HEK293 (cell line): ENCODE data around the gene COL19A1.

Source experiments
- CTCF ChIA-PET: fragments of 350-600 bp; formaldehyde crosslinking; extraction: SDS; loops from one replicate; lab custom pipeline; 2021; ENCODE audit warnings: antibody characterized with exemption; lab: Yijun Ruan, JAX
- POLR2A ChIA-PET: fragments of 300-600 bp; formaldehyde crosslinking; extraction: SDS; loops from one replicate; lab custom pipeline; 2020; ENCODE audit warnings: antibody characterized with exemption, inconsistent platforms; lab: Yijun Ruan, JAX
- H3K27ac ChIP-seq: fragments of 200-500 bp; sonication (Bioruptor generic); 2 replicates; pipeline ENCODE4 v1.5.1; 2014; ENCODE audit warnings: low read depth, low read length, control low read depth, inconsistent platforms; ENCODE audit errors: extremely low read depth
- H3K36me3 ChIP-seq, 2 experiments: fragments of 200-500 bp in 1 of 2; sonication (Bioruptor generic) in 1 of 2; 1 replicate in 1 of 2; 2 replicates in 1 of 2; pipeline ENCODE4 v1.5.1; 2014 to 2017; ENCODE audit warnings: inconsistent platforms in 2 of 2, low read length in 2 of 2; ENCODE audit not compliant: control insufficient read depth in 2 of 2, insufficient read depth in 1 of 2
- H3K4me1 ChIP-seq: fragments of 200-500 bp; sonication (Bioruptor generic); 2 replicates; pipeline ENCODE4 v1.5.1; 2014; ENCODE audit warnings: mild to moderate bottlenecking, low read length, inconsistent platforms; ENCODE audit not compliant: control insufficient read depth, insufficient read depth
- H3K4me3 ChIP-seq: 2 replicates; pipeline ENCODE4 v1.5.1; 2011; ENCODE audit warnings: low read depth, mild to moderate bottlenecking, control low read depth, low read length, moderate library complexity
- H3K9me3 ChIP-seq: fragments of 200-500 bp; sonication (Bioruptor generic); 2 replicates; pipeline ENCODE4 v1.5.1; 2014; ENCODE audit warnings: low read depth, low read length, inconsistent platforms; ENCODE audit not compliant: control insufficient read depth, insufficient read depth
- FEZF1 ChIP-seq: fragments of 450-650 bp; formaldehyde crosslinking; IDR thresholded peaks from 2 replicates; pipeline ENCODE4 v1.5.1; 2016; ENCODE audit warnings: missing biosample characterization, missing genetic modification characterization
- MZF1 ChIP-seq: fragments of 450-650 bp; formaldehyde crosslinking; IDR thresholded peaks from 2 replicates; pipeline ENCODE4 v1.5.1; 2017; ENCODE audit warnings: missing biosample characterization, missing genetic modification characterization, borderline replicate concordance
- RBAK ChIP-seq: fragments of 450-650 bp; formaldehyde crosslinking; IDR thresholded peaks from 2 replicates; pipeline ENCODE4 v1.5.1; 2016; ENCODE audit warnings: missing biosample characterization, missing genetic modification characterization
- TRIM28 ChIP-seq: IDR thresholded peaks from 2 replicates; pipeline ENCODE4 v1.6.1; 2011; ENCODE audit warnings: low read length, control low read depth, borderline replicate concordance
- ZBTB17 ChIP-seq: fragments of 450-650 bp; formaldehyde crosslinking; IDR thresholded peaks from 2 replicates; pipeline ENCODE4 v1.5.1; 2016; ENCODE audit warnings: missing biosample characterization, missing genetic modification characterization
- ZBTB48 ChIP-seq: fragments of 450-650 bp; formaldehyde crosslinking; IDR thresholded peaks from 2 replicates; pipeline ENCODE4 v1.5.1; 2016; ENCODE audit warnings: missing biosample characterization, missing genetic modification characterization
- ZNF10 ChIP-seq: fragments of 450-650 bp; formaldehyde crosslinking; IDR thresholded peaks from 2 replicates; pipeline ENCODE4 v1.5.1; 2017; ENCODE audit warnings: missing biosample characterization, missing genetic modification characterization
- ZNF24 ChIP-seq: fragments of 450-650 bp; formaldehyde crosslinking; IDR thresholded peaks from 2 replicates; pipeline ENCODE4 v1.5.1; 2016; ENCODE audit warnings: missing biosample characterization, missing genetic modification characterization
- ZNF274 ChIP-seq, 2 experiments: fragments of 200-500 bp in 1 of 2; fragments of 450-650 bp in 1 of 2; sonication (Bioruptor generic) in 1 of 2; formaldehyde crosslinking in 1 of 2; IDR thresholded peaks; 2 replicates each; pipeline versions ENCODE4 v1.5.1 to v1.6.1; 2014 to 2016; ENCODE audit warnings: borderline replicate concordance in 1 of 2, inconsistent platforms in 1 of 2, low read length in 1 of 2, missing biosample characterization in 1 of 2, missing genetic modification characterization in 1 of 2
- ZNF335 ChIP-seq: fragments of 450-650 bp; formaldehyde crosslinking; conservative IDR thresholded peaks from 2 replicates; pipeline ENCODE4 v1.5.1; 2016; ENCODE audit warnings: missing biosample characterization, missing genetic modification characterization
- ZNF366 ChIP-seq: fragments of 450-650 bp; formaldehyde crosslinking; conservative IDR thresholded peaks from 2 replicates; pipeline ENCODE4 v1.5.1; 2016; ENCODE audit warnings: missing biosample characterization, missing genetic modification characterization
- ZNF37A ChIP-seq: fragments of 450-650 bp; IDR thresholded peaks from 2 replicates; pipeline ENCODE4 v1.5.1; 2018; ENCODE audit warnings: missing biosample characterization, missing genetic modification characterization
- ZNF426 ChIP-seq: fragments of 450-650 bp; formaldehyde crosslinking; IDR thresholded peaks from 2 replicates; pipeline ENCODE4 v1.5.1; 2017; ENCODE audit warnings: missing biosample characterization, missing genetic modification characterization, mild to moderate bottlenecking, inconsistent platforms, moderate library complexity
- ZNF571 ChIP-seq: fragments of 450-650 bp; formaldehyde crosslinking; IDR thresholded peaks from 2 replicates; pipeline ENCODE4 v1.5.0; 2017; ENCODE audit warnings: missing biosample characterization, missing genetic modification characterization
- ZNF600 ChIP-seq: fragments of 450-650 bp; formaldehyde crosslinking; IDR thresholded peaks from 2 replicates; pipeline ENCODE4 v1.5.1; 2016; ENCODE audit warnings: missing biosample characterization, missing genetic modification characterization
- TF ChIP-seq, protein P1 (sequence below): fragments of 450-650 bp; formaldehyde crosslinking; IDR thresholded peaks from 2 replicates; pipeline ENCODE4 v1.5.1; 2016; ENCODE audit warnings: missing biosample characterization, missing genetic modification characterization, borderline replicate concordance
- TF ChIP-seq, protein P2 (sequence below): fragments of 450-650 bp; formaldehyde crosslinking; IDR thresholded peaks from 2 replicates; pipeline ENCODE4 v1.5.1; 2016; ENCODE audit warnings: missing biosample characterization, missing genetic modification characterization
- TF ChIP-seq, protein P3 (sequence below): fragments of 450-650 bp; formaldehyde crosslinking; IDR thresholded peaks from 2 replicates; pipeline ENCODE4 v1.5.1; 2016; ENCODE audit warnings: missing biosample characterization, missing genetic modification characterization
- TF ChIP-seq, protein P4 (sequence below): fragments of 450-650 bp; formaldehyde crosslinking; IDR thresholded peaks from 2 replicates; pipeline ENCODE4 v1.5.1; 2016; ENCODE audit warnings: missing biosample characterization, missing genetic modification characterization, low read depth

Gene COL19A1

DNA sequence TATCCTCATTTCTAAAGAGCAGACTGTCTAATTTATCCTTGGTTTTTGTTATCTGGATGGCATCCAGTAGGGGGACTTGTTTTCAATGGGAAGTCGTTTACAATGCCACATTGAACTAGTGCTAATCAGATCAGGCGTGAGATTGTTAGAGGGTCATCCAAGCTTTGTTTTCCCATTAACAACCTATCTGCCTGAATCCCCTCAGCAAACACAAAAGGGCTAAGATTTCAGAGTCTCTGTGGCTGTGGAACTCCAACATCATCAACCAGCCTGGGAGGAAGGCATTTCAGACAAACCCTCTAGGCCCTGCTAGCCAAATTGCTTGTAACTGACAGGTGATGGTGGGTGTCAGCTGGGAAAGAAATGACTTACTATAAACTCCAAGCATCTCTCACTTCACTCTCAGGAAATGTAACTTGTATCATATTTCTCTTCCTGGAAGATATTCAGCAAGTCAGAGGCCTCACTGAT is 47.7 kb downstream of the COL19A1 start:
- no peak overlapping the region for H3K27ac ChIP-seq
- POLR2A ChIA-PET, result interaction anchor here (0.7 kb wide), 1 partner anchor 82 kb away, joined by 4 read pairs; no protein-coding TSS in a partner anchor
- no peaks in the 10 kb centered on the region for H3K36me3 ChIP-seq
- TF ChIP-seq MZF1 (tag by site-specific recombination) (peak; percentile 32; the same call in 1 of the 2 replicates), ZBTB48 (no peak), TRIM28 (peak; percentile 82), ZBTB17 (tag by site-specific recombination) (0 out of 2 replicates have a peak, but pooled peaks have one; percentile 31), RBAK (tag by site-specific recombination) (no peak), ZNF10 (tag by site-specific recombination) (no peak)
- TF ChIP-seq, protein P1, sequence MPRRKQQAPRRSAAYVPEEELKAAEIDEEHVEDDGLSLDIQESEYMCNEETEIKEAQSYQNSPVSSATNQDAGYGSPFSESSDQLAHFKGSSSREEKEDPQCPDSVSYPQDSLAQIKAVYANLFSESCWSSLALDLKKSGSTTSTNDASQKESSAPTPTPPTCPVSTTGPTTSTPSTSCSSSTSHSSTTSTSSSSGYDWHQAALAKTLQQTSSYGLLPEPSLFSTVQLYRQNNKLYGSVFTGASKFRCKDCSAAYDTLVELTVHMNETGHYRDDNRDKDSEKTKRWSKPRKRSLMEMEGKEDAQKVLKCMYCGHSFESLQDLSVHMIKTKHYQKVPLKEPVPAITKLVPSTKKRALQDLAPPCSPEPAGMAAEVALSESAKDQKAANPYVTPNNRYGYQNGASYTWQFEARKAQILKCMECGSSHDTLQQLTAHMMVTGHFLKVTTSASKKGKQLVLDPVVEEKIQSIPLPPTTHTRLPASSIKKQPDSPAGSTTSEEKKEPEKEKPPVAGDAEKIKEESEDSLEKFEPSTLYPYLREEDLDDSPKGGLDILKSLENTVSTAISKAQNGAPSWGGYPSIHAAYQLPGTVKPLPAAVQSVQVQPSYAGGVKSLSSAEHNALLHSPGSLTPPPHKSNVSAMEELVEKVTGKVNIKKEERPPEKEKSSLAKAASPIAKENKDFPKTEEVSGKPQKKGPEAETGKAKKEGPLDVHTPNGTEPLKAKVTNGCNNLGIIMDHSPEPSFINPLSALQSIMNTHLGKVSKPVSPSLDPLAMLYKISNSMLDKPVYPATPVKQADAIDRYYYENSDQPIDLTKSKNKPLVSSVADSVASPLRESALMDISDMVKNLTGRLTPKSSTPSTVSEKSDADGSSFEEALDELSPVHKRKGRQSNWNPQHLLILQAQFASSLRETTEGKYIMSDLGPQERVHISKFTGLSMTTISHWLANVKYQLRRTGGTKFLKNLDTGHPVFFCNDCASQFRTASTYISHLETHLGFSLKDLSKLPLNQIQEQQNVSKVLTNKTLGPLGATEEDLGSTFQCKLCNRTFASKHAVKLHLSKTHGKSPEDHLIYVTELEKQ (tag by site-specific recombination), result peak; percentile 34; the same call in 1 of the 2 replicates
- TF ChIP-seq, protein P2, sequence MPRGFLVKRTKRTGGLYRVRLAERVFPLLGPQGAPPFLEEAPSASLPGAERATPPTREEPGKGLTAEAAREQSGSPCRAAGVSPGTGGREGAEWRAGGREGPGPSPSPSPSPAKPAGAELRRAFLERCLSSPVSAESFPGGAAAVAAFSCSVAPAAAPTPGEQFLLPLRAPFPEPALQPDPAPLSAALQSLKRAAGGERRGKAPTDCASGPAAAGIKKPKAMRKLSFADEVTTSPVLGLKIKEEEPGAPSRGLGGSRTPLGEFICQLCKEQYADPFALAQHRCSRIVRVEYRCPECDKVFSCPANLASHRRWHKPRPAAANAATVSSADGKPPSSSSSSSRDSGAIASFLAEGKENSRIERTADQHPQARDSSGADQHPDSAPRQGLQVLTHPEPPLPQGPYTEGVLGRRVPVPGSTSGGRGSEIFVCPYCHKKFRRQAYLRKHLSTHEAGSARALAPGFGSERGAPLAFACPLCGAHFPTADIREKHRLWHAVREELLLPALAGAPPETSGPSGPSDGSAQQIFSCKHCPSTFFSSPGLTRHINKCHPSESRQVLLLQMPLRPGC (tag by site-specific recombination), result no peak
- TF ChIP-seq, protein P3, sequence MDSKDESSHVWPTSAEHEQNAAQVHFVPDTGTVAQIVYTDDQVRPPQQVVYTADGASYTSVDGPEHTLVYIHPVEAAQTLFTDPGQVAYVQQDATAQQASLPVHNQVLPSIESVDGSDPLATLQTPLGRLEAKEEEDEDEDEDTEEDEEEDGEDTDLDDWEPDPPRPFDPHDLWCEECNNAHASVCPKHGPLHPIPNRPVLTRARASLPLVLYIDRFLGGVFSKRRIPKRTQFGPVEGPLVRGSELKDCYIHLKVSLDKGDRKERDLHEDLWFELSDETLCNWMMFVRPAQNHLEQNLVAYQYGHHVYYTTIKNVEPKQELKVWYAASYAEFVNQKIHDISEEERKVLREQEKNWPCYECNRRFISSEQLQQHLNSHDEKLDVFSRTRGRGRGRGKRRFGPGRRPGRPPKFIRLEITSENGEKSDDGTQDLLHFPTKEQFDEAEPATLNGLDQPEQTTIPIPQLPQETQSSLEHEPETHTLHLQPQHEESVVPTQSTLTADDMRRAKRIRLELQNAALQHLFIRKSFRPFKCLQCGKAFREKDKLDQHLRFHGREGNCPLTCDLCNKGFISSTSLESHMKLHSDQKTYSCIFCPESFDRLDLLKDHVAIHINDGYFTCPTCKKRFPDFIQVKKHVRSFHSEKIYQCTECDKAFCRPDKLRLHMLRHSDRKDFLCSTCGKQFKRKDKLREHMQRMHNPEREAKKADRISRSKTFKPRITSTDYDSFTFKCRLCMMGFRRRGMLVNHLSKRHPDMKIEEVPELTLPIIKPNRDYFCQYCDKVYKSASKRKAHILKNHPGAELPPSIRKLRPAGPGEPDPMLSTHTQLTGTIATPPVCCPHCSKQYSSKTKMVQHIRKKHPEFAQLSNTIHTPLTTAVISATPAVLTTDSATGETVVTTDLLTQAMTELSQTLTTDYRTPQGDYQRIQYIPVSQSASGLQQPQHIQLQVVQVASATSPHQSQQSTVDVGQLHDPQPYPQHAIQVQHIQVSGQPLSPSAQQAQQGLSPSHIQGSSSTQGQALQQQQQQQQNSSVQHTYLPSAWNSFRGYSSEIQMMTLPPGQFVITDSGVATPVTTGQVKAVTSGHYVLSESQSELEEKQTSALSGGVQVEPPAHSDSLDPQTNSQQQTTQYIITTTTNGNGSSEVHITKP, result no peak
- CTCF ChIA-PET, result interaction anchor here (0.5 to 3.0 kb wide), 8 partner anchors 18 to 1343 kb away, joined by 3 to 14 read pairs (median 4); no protein-coding TSS in a partner anchor
- H3K4me1 ChIP-seq, result peaks cover 3% of the 10 kb centered on the region; the same call in 1 of the 2 replicates
- H3K4me3 ChIP-seq, result no peak overlapping the region
- H3K9me3 ChIP-seq, result no peaks in the 10 kb centered on the region

DNA sequence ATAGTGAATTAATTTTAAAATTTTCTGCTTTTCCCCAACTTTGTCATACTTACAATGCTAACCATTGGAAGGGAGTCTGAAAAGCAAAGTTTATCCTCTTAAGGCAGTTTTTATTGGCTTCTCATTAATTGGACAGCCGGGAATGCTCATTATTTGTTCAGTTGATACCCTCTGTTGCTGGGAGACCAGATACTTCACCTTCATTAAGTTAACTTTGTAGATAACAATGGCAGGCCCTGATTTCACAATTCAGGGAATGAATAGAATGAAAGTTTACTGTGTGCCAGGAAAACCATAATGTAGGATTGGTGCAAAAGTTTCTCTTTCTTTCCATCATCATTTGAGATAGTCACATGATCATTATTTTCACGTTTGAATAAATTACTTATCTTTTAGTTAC is 49.0 kb downstream of the COL19A1 start:
- Histone ChIP-seq H3K4me1 (peaks cover 3% of the 10 kb centered on the region; the same call in 1 of the 2 replicates), H3K36me3 (no peaks in the 10 kb centered on the region), H3K9me3 (no peaks in the 10 kb centered on the region), H3K4me3 (no peak overlapping the region), H3K27ac (no peak overlapping the region)
- TF ChIP-seq ZNF37A (tag by site-specific recombination), result no peak
- peak; percentile 34; the same call in 1 of the 2 replicates for TF ChIP-seq FEZF1
- CTCF ChIA-PET, result interaction anchor here (0.6 to 3.0 kb wide), 3 partner anchors 15 to 192 kb away, joined by 3 to 14 read pairs (median 3); no protein-coding TSS in a partner anchor
- POLR2A ChIA-PET, result interaction anchor here (1.0 kb wide), 1 partner anchor 634 kb away, joined by 4 read pairs; no protein-coding TSS in a partner anchor

DNA sequence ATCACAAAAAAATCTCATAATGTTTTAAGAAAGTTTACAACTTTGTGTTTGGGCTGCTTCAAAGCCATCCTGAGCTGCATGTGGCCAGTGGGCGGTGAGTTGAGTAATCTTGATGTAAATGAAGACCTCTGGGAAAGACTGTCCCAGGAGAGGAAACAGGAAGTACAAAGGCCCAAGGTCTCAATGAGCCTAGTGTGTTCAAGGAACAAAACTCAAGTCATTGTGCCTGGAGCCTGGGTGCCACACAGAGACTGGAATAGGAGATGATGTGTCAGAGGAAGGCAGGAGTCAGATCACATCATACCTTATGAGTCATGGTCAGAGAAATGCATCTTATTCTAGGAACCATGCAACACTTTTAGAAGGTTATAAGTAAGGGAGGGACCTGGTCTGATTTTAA is 51.5 kb downstream of the COL19A1 start:
- CTCF ChIA-PET, result interaction anchor here (0.7 to 1.3 kb wide), 3 partner anchors 10 to 83 kb away, joined by 3 to 4 read pairs (median 3); no protein-coding TSS in a partner anchor
- peak; percentile 62 for TF ChIP-seq ZNF366
- no peak for TF ChIP-seq ZNF426 (tag by site-specific recombination)
- TF ChIP-seq, protein P4, sequence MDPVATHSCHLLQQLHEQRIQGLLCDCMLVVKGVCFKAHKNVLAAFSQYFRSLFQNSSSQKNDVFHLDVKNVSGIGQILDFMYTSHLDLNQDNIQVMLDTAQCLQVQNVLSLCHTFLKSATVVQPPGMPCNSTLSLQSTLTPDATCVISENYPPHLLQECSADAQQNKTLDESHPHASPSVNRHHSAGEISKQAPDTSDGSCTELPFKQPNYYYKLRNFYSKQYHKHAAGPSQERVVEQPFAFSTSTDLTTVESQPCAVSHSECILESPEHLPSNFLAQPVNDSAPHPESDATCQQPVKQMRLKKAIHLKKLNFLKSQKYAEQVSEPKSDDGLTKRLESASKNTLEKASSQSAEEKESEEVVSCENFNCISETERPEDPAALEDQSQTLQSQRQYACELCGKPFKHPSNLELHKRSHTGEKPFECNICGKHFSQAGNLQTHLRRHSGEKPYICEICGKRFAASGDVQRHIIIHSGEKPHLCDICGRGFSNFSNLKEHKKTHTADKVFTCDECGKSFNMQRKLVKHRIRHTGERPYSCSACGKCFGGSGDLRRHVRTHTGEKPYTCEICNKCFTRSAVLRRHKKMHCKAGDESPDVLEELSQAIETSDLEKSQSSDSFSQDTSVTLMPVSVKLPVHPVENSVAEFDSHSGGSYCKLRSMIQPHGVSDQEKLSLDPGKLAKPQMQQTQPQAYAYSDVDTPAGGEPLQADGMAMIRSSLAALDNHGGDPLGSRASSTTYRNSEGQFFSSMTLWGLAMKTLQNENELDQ (tag by site-specific recombination), result no peak
- peak; percentile 25; the same call in 1 of the 2 replicates for TF ChIP-seq ZNF335
- TF ChIP-seq ZNF24 (tag by site-specific recombination), result 0 out of 2 replicates have a peak, but pooled peaks have one; percentile 17
- TF ChIP-seq ZNF571 (tag by site-specific recombination), result no peak
- TF ChIP-seq ZNF274 (IDR thresholded peaks at IDR 0.05; ENCODE audit: low read length), result no peak
- TF ChIP-seq ZNF274 (tag by site-specific recombination; IDR thresholded peaks at IDR 0.05; ENCODE audit: borderline replicate concordance), result no peak
- 0 out of 2 replicates have a peak, but pooled peaks have one; percentile 30 for TF ChIP-seq ZNF600 (tag by site-specific recombination)

More for the DNA sequence above, 51.5 kb downstream of the COL19A1 start:
- Histone ChIP-seq H3K27ac (no peak overlapping the region), H3K4me3 (no peak overlapping the region), H3K4me1 (peaks cover 3% of the 10 kb centered on the region; the same call in 1 of the 2 replicates), H3K36me3 (no peaks in the 10 kb centered on the region), H3K9me3 (no peaks in the 10 kb centered on the region)
- POLR2A ChIA-PET, result interaction anchor here (0.6 kb wide), 1 partner anchor 24 kb away, joined by 15 read pairs; no protein-coding TSS in a partner anchor
